ENCODE measurements around the gene KIF5C.

KIF5C gene

DNA sequence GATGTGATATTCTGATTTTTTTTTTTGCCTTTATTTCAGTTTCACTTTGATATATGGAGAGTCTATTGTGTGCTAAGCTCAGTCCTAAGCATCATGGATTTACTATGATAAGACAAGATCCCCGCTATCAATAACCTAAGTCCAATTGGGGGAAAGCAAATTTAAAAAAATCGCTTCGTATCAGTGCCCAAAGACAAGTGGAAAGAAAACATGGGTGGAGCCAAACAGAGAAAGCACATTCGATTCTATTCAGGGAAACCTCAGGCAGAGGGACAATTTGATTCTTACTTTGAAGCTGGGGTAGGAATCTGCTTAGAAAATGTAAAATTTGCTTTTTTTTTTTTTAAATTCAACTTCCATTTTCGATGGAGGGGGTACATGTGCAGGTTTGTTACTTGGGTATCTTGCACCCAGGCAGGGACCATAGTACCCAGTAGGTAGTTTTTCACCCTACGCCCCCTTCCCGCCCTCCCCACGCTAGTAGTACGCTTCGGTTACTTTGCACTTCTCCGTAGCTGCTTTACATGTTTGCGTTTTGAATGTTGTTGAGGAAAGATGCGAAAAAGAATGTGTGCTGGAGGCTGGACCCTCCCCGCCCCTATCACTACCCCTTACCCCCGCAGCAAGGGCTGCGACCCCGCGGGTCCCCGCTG lies 12.4 kb downstream of the KIF5C start:
- DNase-seq (ENCODE audit: low read depth in 2 of 2), result no peak

DNA sequence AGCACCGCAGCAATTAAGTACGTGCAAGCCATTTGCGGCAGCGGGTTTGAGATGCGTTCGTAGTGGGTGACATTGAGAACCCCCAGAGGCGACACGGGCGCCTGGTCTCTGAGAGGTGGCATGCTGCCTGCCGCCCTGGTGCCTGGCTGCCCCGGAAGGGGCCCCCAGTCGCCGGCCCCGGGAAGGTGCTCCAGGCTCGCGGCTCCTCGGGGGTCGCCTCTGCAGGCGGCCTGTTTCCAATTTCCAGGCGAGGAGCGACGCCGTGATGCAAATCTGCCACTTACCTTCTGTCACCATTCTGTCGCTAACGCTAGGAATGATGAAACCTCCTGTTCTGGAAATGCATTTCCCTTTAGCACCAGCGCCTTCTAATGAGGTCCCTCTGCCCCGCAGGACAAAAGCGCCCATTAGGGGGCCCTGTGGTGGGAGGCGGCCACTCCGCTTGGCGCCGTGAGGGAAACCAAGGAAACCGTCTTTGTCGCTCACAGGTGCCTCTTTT lies 13.0 kb downstream of the KIF5C start:
- no peak for DNase-seq (ENCODE audit: low read depth in 2 of 2)

GRCh38 chr2:148888986-148889385 lies 14.0 kb downstream of the KIF5C start:
- no peak for DNase-seq (ENCODE audit: low read depth in 2 of 2)

DNA sequence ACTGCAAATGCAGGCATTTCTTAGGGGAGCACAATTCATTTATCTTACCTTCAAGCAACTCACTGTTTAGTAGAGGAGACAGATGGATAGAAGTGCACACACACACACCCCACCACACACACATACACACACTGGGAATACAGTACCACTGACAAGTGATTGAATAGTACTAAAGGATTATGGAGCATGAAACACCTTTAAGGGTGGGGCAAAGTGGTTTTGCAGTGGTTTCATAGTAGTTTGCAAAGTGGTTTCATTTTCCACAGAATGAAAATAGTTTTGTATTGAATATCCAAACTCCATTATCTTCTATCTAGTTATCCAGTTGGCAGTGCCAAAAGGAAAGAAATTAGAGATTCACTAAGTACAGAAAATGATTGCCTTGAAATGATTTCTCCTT lies 18.9 kb downstream of the KIF5C start:
- no peak for DNase-seq (ENCODE audit: low read depth in 2 of 2)

- DNase-seq (ENCODE audit: low read depth in 2 of 2), result no peak
Observed at GRCh38 chr2:148896136-148896535, 21.1 kb downstream of the KIF5C start.

GRCh38 chr2:148899638-148900318 lies 24.8 kb downstream of the KIF5C start:
- DNase-seq (ENCODE audit: low read depth in 2 of 2), result no peak

DNA sequence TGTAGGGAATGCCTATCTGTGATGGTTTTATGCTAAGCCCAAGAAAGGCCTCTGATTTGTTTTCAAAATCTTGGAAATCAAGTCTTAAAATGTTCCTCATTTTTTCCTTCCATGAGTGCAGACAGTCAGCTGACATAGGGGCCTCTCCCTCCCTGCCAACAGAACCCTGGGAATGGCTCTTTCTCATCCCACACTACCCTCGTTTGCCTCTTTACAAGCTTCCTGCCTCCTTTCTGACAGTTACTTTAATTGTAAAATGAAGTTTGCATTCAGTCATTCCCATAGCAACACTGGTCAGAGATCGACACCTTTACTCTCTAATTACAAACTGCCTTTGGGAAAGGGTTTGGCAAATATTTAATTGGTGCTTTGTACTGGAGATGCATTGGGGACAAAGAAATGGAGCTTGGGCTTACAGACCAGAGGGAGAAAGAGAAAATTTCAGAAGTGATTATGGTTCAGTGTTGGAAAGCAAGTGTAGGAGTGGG lies 25.4 kb downstream of the KIF5C start:
- DNase-seq (ENCODE audit: low read depth in 2 of 2), result no peak

DNA sequence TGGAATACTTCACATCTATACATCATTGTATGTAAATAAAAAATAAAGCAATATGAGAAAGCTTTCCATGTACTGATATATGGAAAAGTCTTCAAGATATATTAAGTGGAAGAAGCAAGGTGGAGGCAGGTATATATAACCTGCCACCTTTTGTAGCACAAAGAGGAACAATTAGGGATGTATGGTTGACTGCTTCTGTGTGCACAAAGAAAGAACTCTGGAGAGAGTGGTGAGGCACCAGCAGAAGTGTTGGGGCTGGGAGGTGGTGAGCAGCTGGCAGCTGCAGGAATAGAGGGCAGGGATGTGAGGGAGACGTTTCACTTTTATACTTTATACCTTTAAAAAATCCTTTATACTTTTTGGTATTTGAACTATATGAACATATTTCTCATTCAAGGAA lies 26.1 kb downstream of the KIF5C start:
- DNase-seq (ENCODE audit: low read depth in 2 of 2), result no peak

DNA sequence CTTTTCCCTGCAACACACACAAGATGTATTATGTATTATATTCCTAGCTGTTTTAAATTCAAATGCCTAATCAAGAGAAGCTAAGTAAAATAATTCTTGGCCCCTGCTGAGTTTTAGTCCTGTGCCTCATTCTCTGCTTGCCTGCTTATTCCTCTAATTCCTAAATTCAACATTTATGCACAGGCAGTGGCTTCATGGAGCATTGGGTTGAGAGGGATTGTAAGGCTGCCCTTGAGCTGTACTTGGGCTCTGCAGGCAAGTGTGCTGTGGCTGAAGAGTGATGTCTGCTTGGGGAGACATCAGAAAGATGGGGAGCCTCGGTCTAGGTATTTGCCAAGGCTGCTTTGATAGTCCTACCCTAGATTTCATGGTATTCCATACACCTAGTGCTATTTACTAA lies 27.8 kb downstream of the KIF5C start:
- no peak for DNase-seq (ENCODE audit: low read depth in 2 of 2)

GRCh38 chr2:148903294-148903693 lies 28.3 kb downstream of the KIF5C start:
- DNase-seq (ENCODE audit: low read depth in 2 of 2), result no peak

GRCh38 chr2:148903979-148904378 lies 29.0 kb downstream of the KIF5C start:
- no peak for DNase-seq (ENCODE audit: low read depth in 2 of 2)

GRCh38 chr2:148906124-148906523 lies 31.1 kb downstream of the KIF5C start:
- no peak for DNase-seq (ENCODE audit: low read depth in 2 of 2)

DNA sequence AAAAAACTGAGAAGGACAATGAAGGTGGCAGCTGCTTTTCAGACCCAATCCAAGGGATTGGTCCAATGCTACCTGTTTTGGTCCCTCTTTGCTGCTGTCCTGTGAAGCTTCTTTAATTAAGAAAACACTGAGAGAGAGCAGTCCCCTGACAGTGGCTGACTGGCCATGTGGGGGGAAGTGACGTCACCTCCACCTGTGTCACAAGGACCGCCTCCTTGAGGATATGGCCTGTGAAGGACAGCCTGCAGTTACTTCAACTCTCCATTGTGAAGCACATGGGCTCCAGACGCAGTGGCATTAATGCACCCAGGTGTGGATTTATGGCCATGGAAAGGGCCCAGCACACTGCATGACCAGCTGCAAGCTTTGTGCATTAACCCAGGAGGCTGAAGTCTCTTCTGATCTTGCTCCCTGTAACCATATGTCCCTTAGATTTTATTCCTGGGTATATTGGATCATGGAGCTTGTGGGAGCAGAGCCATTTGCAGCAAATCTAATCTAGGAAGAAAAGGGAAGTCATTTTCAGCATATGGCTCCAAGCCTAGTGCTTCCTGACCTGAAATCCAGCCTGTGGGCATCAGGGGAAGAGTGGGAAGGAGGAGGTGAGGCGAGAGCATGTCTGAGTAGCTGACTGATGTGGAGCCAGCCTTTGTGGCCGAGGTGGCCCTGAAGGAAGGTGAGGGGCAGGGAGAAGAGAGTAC lies 32.2 kb downstream of the KIF5C start:
- no peak for DNase-seq (ENCODE audit: low read depth in 2 of 2)

- DNase-seq (ENCODE audit: low read depth in 2 of 2), result no peak
Observed at GRCh38 chr2:148909114-148909513, 34.1 kb downstream of the KIF5C start.

GRCh38 chr2:148913061-148913460 lies 38.0 kb downstream of the KIF5C start:
- no peak for DNase-seq (ENCODE audit: low read depth in 2 of 2)

DNA sequence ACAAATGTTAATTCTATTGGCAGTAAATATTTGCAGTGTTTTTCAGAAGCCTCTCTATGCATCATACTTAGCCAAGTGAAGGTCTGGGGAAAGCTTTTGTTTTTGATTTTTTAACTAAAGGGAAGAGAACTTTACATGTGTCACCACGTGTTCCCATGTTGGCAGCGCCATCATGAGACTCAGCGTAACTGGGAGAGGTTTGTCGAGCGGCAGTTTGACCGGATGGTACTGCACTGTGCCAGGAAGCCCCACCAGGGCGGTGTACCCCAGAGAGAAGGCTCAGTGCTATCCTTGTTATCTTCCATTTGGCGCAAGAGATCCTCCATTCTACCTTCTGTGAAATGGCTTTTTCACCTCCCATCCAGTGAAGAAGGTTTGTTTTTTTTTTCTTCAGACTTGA lies 38.5 kb downstream of the KIF5C start:
- DNase-seq (ENCODE audit: low read depth in 2 of 2), result no peak

DNA sequence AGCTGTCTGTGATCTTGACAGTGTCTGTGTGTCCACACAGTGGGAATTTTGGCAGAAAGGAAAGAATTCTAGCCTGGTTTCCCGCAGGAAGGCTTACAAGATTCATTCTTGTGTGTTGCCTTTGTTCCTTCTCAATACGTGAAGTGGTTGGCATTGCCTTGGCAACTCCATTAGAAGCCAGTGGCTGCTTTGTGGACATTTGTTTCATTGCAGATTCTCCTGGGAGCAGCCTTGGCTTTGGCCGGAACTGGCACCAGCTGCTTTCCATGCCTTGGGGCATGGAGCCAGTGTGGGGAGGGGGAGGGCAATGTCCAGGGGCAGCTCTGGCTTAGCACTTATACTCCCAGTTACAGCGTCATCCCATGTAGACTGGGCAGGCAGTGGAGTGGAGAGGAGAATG lies 39.4 kb downstream of the KIF5C start:
- DNase-seq (ENCODE audit: low read depth in 2 of 2), result no peak

DNA sequence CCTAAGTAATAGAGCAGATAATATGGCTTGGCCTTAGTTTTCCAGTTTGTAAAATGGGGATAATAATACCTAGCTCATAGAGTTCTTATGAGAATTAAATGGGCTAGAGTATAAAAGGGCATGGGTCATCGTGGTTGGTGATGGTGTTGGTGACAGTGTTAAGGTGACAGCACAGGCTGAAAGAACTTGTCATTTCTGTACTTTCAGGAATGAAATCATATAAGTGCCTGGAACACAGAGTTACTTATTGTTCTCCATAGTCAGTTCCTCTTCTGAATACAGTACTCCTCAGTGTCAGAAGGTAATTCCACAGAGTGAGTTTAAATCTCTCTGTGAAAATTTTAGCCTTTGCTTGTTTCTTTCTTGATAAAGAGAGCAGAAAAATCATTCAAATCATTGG lies 42.4 kb downstream of the KIF5C start:
- no peak for DNase-seq (ENCODE audit: low read depth in 2 of 2)

DNA sequence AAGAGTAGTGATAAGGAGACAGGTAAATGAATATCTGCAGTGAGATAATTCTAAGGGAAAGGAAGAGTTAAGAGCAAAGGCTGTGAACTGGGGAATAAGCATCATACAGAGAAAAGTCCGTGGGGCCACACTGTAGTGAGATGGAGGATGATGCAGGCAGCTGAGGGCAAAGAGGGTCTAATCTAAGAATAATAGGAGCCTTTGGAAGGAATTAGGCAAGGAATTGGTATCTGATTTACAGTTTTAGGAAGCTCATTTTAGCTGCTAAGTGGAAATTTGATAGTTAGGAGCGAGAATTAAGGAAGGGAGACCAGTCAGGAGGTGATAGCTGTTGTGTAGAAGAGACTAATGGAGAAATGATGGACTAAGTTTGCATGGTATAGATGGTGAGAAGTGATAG lies 43.5 kb downstream of the KIF5C start:
- no peak for DNase-seq (ENCODE audit: low read depth in 2 of 2)

DNA sequence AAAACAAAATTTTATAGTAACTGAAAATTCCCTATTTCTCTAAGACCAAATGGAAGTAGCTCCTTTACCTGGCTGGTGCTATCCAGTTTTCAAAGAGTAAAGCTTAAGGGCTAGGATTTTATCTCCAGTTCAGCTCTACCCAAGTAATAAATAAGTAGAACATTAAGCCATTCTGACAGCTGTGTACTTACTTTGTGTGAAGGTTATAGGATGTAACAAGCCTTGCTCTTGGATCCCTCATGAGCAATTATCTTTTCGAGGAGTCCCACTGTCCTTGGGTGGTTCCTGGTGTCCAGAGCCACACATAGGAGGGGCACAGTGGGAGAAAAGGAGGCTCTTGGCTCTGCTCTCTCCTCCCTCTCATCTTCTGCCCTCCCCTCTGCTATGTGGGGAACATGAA lies 45.5 kb downstream of the KIF5C start:
- no peak for DNase-seq (ENCODE audit: low read depth in 2 of 2)

- DNase-seq (ENCODE audit: low read depth in 2 of 2), result no peak
Observed at GRCh38 chr2:148922062-148922461, 47.0 kb downstream of the KIF5C start.

DNA sequence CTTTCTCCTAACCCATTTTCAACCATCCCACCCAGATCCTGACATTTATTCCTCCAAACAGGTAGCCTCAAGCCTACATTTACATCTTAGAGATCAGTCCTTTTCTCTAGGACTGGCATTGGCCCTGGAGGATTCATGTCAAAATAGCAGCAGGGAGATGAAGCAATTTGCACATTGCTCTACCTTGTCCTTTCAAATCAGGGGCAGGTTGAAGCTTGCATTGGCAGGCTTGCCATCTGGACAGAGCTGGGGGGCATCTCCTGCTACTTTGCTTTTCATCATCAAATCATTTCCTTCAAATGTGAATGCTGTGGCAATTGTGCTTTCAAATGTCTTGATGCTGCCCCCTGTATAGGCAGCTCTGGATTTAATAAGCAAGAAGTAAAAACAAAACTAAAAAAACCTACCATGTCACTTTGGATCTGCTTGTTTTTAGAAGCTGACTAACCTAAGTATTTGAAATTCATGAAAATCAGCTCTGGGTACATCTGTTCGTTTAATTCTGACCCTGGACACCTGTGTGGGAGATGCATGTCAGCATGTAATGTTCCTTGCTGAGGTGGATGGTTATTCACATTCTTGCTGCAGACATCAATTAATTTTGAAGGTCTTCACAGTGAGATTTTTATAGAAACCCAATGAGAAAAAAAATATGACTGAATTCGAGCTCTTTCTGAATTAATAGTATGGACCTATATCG lies 47.9 kb downstream of the KIF5C start:
- DNase-seq (ENCODE audit: low read depth in 2 of 2), result no peak

Data from stimulated activated CD4-positive, alpha-beta T cell treated with anti-CD3 and anti-CD28 coated beads, Interleukin-4, amount 100 ng/mL, for 48 hours (primary cell).